M059J (cell line): ENCODE results near the gene YOD1. TPM values are rescaled to one million over a fixed set of nuclear protein-coding genes. Genes with fewer than 3 reads are reported as not detected.
A peak's percentile ranks its signal among the peaks of the same experiment; 100 is the strongest.

Experiments
- DNase-seq: peaks from one replicate; pipeline ENCODE4 v3.0.0-alpha.2; 2012; ENCODE audit warnings: low read depth
- total RNA-seq: library from RNA; depleted of rRNA; stranded (reverse); fragments of >200 nt; shearing (Covaris generic); gene quantifications from 2 replicates; pipeline ENCODE4 v1.2.3, GENCODE V29; 2014; rRNA removed

Gene YOD1
- total RNA-seq, 1 experiment from 2014 or later = 6.0 TPM

DNA sequence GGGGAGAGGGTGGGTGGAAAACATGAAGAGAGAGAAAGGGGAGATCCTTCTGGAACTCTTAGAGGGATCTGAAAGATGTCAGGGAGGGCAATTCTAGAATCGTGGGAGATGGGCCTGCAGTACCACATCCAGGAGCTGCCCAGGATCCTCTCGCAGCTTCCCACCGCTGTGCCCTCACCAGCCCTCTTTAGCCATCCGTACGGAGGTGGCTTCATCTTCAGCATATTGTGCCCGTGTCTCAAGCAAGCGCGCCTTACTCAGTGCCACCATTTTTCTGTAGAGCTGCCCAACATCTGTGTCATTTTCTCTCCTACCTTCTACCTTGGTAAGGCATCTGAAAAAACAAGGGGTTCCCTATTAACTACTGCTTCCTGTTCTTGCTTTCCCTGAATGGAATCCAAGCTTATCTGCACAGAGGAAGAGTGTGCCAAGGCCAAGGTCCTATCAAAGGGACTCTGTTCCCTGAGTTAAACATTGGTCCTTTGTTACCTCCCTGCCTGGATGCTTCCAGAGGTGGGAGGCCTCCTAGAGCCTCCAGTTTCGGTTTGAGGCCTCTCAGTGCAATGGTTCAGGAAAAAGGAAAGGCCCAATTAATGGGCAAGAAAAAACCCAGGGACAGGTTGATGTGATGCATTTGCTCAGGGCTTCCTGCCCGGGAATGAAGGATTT is 41.7 kb downstream of the YOD1 start:
- DNase-seq = no peak

DNA sequence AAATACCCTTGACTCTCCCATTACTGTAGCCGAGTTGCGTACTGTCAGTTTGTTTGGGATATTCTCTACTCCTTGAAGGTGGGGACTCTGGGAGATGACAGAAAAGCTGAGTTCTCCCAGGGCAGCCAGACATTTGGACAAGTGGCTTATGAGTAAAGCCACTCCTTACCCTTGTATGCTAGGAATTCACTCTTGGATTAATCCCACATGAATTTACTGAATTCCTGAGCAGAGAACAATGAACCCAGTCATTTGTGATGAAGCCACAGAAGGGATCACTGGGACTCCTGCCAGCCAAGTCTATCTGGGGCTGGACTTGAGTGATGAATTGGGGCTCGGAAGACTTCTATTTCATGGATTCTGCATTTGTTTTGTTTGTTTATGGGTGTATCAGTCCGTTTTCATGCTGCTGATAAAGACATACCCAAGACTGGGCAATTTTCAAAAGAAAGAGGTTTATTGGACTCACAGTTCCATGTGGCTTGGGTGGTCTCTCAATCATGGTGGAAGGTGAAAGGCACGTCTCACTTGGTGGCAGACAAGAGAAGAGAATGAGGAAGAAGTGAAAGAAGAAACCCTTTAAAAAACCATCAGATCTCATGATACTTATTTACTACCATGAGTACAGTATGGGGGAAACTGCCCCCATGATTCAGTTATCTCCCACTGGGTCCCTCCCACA is 43.5 kb downstream of the YOD1 start:
- peak; percentile 99 for DNase-seq

DNA sequence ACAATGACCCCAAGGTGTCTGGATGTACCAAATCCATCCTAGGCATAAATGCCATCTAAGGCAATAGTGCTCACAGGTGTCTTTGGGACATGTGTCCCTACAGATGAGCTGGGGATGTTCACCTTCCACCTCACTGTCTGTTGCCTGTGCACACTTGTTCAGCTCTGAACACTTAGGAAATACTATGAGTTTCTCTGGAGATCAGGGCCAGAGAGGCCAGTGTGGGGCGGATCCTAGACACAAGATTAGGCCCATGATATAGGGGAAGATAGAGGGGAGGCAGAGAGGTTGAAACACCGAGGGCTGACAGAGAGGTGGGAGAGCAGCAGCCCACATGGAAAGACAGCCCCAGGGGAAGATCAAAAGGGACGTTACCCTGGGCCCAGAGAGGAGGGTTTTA is 44.1 kb downstream of the YOD1 start:
- DNase-seq = peak; percentile 9

DNA sequence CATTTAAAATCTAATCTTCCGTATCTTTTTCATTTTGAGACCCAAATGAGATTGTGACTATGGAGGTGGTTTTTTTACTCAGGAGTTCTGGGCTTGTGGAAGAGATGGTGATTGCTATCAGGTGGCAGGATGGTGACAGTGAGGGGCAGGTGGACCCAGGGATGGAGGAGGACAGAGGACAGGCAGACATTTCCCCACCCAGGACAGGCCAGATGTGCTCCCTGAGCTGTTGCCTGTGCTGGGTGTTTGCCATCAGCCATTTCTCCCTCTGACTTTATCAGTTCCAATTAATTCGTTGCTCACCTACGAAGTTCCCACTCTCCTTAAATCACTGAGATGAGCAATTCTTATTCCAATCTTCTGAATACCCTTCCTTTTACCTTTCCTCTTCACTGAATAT is 44.9 kb downstream of the YOD1 start:
- DNase-seq = no peak

DNA sequence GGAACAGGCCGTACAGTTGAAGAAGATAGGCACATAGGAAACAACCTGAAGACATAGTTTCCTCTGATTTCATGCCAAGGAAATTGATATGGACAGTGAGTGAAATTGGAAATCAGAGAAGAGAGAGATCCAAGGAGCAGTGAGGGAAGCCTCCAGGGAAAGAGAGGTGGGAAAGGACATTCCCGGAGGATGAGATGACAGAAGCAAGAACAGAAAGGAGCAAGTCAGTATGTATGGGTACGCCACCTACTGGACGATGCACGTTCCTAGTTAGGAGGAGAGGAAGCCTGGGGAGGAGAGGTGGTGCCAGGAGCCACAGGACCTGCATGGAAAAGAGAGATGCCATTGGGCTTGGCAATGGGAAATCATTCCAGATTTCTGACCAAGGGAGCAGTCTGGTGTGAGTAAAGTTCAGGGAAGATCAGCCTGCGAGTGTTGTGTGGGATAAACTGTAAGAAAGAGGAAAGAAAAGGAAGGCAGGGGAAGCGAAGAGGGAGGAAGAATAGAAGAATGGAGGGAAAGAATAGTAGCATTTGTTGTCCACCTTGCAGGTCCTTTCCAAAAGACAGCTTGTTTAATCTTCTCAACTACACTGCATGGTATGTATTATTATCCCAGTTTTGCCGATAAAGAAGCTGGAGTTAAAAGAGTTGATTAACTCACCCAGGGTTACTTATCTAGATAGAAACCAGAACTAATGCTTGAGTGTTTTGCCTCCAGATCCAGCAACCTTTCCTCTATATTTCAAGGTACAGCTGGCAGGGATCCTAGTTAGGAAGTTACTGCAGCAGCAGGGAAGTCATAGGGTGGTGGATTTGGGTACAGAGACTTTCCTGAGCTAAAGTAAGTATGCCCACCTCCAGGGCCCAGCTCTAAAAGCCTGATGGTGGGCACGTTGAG is 45.8 kb downstream of the YOD1 start:
- DNase-seq = peak; percentile 84

DNA sequence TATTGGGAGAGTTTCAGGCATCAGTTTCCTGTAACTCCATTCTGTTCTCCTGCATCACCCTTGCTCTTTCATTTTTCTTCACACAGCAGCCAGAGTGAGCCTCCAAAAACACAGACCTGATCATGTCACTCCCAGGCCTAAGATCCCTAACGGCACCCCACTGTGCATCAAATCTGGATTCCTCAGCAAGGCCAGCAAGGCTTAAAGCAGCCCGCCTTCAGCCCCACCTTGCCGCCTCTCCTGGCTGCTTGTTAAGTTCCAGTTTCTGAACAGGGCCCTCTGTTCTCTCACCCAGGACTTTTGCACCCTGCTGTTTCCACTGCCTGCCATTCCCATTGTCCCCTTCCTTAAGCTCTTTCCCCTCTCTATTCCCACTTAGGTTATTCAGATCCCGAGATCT is 47.8 kb downstream of the YOD1 start:
- DNase-seq = no peak

DNA sequence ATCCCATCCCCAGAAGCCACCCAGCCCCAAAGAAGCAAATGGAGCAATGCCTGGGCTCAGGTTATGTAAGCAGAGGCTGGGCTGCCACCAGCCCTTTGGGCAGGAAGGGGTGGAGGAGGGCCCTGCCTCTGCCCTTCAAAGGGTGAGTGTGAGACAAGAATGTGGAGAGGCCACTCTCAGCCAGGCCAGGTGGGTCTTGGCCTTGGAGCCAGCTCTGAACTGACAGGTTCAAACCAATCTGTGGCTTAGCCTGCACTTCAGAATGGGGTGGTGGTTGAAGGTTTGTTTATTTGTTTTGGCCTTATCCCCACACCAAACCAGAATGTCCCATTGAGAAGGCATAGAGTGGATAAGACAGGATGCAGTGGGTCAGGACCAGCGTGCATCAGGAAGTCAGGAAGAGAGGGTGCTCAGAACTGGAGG is 48.3 kb downstream of the YOD1 start:
- peak; percentile 89 for DNase-seq

DNA sequence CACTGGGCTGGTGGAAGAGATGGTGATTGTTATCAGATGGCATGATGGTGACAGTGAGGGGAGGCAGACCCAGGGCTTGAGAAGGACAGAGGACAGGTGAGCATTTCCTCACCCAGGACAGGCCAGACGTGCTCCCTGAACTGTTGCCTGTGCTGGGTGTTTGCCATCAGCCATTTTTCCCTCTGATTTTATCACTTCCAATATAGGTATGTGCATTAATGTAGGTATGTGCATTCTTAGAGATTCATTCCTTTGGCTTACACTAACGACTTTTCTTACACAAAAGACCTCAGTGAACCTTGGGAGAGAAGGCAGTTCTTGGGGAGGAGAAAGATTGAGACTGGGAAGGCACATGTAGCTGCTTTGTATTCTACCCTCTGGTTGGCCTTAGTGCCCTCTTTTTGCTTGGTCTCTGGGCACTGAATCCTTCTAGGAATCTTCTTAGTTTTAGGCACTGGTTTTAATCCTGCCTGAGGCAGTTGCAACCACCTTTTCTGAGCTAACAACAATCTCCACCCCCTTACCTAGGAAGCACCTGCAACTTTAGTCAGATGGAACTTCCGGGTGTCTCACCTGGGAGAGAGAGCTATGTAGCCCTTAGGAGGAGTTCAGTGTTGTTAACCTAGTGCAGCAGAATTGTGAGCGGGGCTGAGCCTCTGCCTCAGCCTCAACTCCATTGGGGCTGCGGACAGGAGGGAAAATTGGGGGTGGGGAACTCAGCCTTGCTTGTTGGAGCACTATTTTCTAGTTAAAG is 49.3 kb downstream of the YOD1 start:
- DNase-seq = no peak

DNA sequence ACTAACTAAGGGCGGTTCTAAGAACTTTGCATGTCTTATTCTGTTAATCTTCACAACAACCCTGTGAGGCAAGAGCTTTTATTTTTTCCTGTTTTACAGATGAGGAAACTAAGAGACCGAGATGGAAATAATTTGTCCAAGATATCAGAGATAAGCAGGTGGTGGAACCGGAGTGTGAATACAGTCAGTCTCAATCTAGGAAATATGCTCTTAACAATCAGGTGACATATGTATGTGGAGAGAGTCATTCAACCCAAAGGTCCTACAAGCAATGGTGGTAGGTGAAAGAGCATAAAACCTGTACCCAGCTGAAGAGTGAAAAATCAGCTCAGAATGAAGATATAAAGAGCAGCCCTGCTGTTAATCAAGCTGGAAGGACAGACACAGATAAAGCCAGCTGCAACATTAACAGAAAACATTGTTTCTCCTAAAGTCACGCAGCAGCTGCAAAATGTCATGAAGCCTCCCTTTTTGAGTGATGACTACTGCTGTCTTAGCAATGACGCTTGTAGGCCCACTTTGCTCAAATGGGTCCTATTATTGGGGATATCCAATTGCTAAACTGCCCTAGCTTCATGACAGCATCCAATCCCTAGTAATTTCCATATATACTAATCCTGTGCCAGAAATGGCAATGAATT is 50.2 kb downstream of the YOD1 start:
- no peak for DNase-seq

DNA sequence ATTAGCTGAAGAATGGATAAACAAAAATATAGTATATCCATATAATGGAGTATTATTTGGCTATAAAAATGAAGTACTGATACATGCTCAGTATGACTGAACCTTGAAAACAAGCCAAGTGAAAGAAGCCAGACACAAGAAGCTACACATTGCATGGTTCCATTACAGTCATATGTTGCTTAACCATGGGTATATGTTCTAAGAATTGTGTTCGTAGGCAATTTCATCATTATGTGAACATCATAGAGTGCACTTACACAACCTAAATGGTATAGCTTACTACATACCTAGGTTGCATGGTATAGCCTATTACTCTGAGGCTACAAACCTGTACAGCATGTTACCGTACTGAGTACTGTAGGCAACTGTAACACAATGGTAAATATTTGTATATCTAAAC is 52.2 kb downstream of the YOD1 start:
- no peak for DNase-seq

Other genes starting within 250 kb of the YOD1 start
- not detected in 2 replicates for gene IL20, start 185.6 kb downstream of the YOD1 start, total RNA-seq
- 1.3 and 1.8 TPM in 2 replicates for gene IL24, start 153.8 kb downstream of the YOD1 start, total RNA-seq
- 0.34 and 3.5 TPM in 2 replicates for gene FCMR, start 129.3 kb downstream of the YOD1 start, total RNA-seq
- 0.10 TPM in 1 of 2 replicates, not detected in the other for gene PIGR, start 104.7 kb downstream of the YOD1 start, total RNA-seq
- not detected in 2 replicates for gene FCAMR, start 80.7 kb downstream of the YOD1 start, total RNA-seq
- gene C1orf116, start 18.5 kb downstream of the YOD1 start, total RNA-seq = not detected in 2 replicates
- gene PFKFB2, start 2.1 kb upstream of the YOD1 start, total RNA-seq = 6.4 and 6.5 TPM in 2 replicates
- not detected in 2 replicates for gene C4BPB, start 37.7 kb upstream of the YOD1 start, total RNA-seq
- gene C4BPA, start 53.0 kb upstream of the YOD1 start, total RNA-seq = 0.10 TPM in 1 of 2 replicates, not detected in the other